GM21576 (cell line): ENCODE data around the gene RPL39L.

Experiments used
- ATAC-seq: cut with Tn5 transposase; IDR thresholded peaks from one replicate; pipeline ENCODE4 v1.9.1; 2021; ENCODE audit warnings: mild to moderate bottlenecking, moderate library complexity; ENCODE audit not compliant: unreplicated experiment

Gene RPL39L

GRCh38 chr3:187102073-187102634 lies 37.1 kb downstream of the RPL39L start:
- no peak for ATAC-seq

- no peak for ATAC-seq
Measured at GRCh38 chr3:187101184-187102072, 37.9 kb downstream of the RPL39L start.

DNA sequence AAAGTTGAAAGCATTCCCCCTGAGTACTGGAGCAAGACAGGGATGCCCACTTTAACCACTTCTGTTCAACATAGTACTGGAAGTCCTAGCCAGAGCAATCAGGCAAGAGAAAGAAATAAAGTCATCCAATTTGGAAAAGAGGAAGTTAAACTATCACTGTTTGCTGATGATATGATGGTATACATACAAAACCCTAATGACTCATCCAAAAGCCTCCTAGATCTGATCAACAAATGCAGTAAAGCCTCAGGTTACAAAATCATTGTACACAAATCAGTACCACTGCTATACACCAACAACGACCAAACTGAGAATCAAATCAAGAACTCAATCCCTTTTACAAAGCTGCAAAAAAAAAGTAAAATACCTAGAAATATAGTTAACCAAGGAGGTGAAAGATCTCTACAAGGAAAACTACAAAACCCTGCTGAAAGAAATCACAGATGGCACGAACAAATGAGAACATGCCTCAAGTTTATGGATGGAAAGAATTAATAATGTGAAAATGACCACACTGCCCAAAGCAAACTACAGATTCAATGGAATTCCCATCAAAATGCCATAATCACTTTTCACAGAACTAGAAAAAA lies 40.3 kb downstream of the RPL39L start:
- no peak for ATAC-seq

- no peak for ATAC-seq
Measured at GRCh38 chr3:187093320-187093719, 46.0 kb downstream of the RPL39L start.

GRCh38 chr3:187088701-187089100 lies 50.6 kb downstream of the RPL39L start:
- no peak for ATAC-seq

DNA sequence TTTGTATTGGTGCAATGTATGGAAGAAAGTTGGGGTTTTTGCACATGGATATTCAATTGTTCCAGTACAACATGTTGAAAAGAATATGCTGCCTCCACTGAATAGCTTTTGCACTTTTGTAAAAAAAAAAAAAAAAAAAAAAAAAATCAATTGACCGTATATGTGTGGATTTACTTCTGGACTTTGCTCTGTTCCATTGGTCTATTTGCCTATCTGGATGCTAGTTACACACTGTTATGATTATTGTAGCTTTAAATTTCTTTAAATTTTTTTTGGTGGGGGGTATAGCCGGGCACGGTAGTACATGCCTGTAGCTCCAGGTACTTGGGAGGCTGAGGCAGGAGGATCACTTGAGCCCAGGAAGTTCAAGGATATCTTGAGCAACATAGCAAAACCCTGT lies 52.5 kb downstream of the RPL39L start:
- ATAC-seq, result no peak

DNA sequence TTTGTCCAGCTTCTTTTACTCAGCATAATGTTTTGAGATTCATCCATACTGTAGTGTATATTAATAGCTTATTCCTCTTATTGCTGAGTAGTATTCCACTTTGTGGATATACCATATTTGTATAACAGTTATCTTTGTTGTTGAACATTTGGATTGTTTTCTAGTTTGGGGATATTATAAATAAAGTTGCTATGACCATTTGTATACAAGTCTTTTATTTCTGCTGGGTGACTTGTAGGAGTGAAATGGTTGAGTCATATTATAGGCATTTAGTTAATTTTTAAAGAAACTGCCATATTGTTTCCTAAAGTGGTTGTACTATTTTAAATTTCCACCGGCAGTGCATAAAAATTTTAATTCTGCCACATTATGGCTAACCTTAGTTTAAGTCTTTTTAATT lies 53.4 kb downstream of the RPL39L start:
- ATAC-seq, result no peak

DNA sequence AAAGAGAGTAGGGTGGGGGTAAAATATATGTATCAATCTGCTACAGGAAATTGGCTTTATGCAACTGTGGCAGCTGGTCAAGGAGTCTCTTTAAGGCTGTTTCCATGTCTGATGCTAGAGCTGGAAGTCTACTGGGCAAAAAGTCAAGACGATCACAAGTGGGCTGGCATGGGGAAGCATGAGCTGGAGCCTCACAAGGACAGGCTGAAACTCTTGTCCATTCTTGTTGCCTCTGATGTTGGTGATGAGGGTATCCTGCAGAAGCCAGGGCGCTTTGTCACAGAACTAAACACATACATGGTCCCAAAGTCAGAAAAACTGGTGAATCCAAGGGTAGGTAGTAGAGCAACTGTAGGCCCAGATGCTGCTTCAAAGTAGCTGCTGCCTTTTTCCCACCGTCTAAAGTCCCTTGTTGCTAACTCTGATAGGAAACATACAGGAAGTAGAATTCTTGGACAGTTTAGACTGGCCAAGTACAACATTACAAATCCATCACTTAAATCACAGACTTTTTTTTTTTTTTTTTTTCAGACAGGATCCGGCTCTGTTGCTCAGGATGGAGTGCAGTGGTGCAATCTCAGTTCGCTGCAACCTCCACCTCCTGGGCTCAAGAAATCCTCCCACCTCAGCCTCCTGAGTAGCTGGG lies 54.2 kb downstream of the RPL39L start:
- ATAC-seq, result no peak

GRCh38 chr3:187084580-187084979 lies 54.7 kb downstream of the RPL39L start:
- no peak for ATAC-seq

- no peak for ATAC-seq
Measured at GRCh38 chr3:187084126-187084525, 55.2 kb downstream of the RPL39L start.

DNA sequence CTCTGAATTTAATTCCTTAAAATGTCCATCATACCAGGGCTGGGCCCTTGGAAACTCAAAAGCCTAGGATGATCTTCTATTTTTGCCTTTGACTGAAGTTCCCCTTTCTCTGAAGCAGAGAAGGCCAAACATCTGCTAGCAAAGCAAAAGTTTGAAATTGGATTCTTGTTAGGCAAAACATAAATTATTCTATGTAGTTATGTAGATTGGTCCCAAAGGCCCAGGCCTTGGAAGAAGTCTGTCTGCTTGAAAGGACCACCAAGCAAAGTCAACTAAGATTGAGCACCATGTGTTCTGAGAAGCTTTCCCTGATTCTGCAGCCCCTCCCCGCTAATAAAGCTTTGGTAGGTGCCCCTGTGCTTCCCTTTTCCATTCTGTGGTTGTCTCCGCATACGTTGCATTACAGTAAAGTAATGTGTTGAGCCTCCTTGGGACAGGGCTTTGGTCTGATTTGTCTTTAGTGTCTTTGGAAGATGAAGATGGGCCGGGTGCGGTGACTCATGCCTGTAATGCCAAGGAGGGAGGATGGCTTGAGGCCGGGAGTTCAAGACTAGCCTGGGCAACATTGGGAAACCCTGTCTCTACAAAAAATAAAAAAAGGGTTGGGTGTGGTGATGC lies 56.4 kb downstream of the RPL39L start:
- ATAC-seq, result no peak

- ATAC-seq, result no peak
Measured at GRCh38 chr3:187080799-187081450, 58.4 kb downstream of the RPL39L start.

GRCh38 chr3:187079090-187080022 lies 59.9 kb downstream of the RPL39L start:
- ATAC-seq, result no peak

GRCh38 chr3:187077537-187077936 lies 61.8 kb downstream of the RPL39L start:
- no peak for ATAC-seq

DNA sequence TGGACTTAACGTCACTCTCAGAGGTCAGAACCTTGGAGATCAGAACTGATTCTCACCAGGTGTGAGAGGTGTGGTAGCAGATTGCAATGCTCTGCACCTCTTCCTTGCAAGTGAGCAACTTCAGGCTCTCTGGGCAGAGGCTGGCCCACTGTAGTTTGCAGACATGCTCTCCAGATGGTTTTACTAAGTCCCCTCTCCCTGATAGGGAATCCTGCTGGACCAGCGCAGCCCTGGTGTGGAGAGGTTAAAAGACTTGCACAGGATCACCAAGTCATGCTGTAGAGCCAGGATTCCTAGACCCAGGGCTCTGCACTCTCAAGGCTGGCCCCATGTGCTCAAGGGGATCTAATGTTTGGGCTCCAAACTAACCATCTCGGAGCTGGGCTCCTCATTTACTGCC lies 62.2 kb downstream of the RPL39L start:
- no peak for ATAC-seq

DNA sequence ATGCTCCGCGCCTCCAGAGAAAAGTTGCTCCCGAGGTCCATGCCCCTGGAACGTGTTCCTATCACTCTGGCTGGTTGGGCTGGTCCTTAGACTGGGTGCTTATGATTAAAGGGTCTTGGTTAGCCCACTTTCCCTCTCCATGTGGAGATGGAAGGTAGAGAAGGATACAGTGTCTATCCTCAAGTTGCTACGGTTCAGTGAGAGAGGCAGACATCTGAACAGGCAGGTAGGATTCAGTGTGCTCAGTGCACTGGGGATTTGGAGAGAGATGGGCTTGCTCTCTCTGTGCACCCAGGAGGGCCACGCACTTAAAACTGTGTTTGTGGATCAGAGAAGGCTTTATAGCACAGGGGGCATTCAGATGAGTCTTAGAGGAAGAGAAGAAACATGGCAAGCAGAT lies 63.0 kb downstream of the RPL39L start:
- no peak for ATAC-seq

DNA sequence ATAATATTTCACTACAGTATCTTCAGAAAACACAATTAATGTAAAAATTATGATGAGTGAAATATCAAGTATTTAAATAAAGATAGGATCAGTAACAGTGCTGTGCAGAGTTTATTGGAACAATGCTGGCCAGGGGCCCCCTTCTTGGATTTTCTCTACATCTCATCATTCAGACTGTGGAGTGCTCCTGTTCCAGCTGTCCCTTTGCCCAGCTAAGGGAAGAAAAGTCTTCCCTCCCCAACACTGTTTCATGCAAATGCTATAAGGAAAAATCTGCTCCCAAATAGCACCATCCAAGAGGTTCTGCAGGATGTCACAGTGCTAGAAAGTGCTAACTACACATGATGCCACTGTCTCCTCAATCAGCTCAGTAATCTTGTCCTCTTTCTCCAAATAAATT lies 64.5 kb downstream of the RPL39L start:
- ATAC-seq, result no peak

DNA sequence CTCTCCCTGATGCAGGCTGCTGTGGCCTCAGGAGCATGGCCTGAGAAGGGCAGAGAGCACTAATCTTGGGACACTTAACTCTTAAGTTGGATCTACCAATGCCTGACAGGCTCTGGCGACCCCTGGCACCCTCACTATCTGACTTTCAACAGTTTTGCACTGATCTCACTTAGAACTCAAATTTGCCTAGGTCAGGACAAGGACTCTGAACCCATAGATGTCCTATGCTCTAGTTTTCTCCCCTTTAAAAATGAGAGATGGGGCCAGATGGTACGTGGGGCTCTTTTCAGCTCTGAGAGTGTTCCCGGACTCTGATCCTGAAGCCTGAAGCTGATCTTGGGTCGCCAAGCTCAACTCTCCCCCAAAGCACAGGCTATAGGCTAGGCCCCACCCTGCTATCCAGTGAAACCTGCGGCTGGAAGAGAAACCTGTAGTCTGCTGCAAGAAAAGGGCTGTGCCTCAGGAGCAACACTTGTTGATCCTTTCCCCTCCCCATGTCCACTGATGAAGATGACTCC lies 65.7 kb downstream of the RPL39L start:
- no peak for ATAC-seq

DNA sequence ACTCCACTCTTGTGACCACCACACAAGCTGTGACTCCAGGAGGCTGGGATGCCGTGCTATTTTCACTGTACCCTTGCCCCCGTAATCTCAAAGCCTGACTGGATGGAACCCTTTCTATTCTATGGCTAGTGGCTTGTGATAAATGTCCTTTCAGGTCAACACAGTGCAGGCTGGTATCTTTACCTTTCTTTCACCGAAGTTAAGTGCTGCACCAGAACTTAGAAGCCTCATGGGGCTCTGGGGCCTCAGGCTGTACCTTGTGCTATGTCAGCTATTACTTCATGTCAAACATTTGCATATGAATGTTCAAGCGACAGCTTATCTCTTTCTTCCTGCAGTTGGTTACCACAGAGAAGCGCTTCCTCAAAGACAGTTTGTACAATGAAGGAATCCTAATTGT lies 66.8 kb downstream of the RPL39L start:
- no peak for ATAC-seq
